GM13977 (cell line): ENCODE measurements around the gene PHF21B.
"Not testable (repeated sequence)": the region's sequence is repeated elsewhere in the genome, so short reads cannot be mapped to it uniquely, and the experiment has no call there.

Experiments
- DNase-seq: peaks from one replicate; pipeline ENCODE4 v3.0.0; 2012; ENCODE audit warnings: low spot score
- in situ Hi-C: fragments of 300-500 bp; cut with MboI; formaldehyde crosslinking; loops from one replicate; pipeline ENCODE4 v1.12.0; 2022; ENCODE audit warnings: low sequenced_read_pairs, low pct_unique_long_range_greater_than_20kb, mixed read lengths, inconsistent platforms; ENCODE audit not compliant: unreplicated experiment
- TF ChIP-seq, protein P1 (sequence below): IDR thresholded peaks from 2 replicates; pipeline ENCODE4 v1.5.1; 2012; ENCODE audit warnings: mild to moderate bottlenecking, control low read depth; ENCODE audit not compliant: insufficient read depth; ENCODE audit errors: extremely low read depth, missing control alignments

PHF21B gene

DNA sequence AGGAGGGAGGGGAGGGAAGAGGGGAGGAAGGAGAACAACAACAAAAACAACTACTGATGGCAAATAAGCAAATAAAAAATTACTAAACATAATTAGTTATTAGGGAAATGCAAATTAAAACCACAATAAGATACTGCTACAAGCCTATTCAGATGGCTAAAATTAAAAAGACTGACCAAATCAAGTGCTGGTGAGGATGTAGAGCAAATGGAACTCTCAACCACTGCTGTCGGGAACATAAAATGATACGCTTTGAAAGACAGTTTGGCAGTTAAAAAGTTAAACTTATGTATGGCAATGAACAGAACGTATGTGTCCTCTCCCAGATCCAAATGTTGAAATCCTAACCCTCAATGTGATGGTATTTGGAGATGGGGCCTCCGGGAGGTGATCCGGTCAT is 85.7 kb downstream of the PHF21B start:
- DNase-seq = no peak
- in situ Hi-C loops = no loop called here
- TF ChIP-seq, protein P1, sequence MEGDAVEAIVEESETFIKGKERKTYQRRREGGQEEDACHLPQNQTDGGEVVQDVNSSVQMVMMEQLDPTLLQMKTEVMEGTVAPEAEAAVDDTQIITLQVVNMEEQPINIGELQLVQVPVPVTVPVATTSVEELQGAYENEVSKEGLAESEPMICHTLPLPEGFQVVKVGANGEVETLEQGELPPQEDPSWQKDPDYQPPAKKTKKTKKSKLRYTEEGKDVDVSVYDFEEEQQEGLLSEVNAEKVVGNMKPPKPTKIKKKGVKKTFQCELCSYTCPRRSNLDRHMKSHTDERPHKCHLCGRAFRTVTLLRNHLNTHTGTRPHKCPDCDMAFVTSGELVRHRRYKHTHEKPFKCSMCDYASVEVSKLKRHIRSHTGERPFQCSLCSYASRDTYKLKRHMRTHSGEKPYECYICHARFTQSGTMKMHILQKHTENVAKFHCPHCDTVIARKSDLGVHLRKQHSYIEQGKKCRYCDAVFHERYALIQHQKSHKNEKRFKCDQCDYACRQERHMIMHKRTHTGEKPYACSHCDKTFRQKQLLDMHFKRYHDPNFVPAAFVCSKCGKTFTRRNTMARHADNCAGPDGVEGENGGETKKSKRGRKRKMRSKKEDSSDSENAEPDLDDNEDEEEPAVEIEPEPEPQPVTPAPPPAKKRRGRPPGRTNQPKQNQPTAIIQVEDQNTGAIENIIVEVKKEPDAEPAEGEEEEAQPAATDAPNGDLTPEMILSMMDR = no peak

DNA sequence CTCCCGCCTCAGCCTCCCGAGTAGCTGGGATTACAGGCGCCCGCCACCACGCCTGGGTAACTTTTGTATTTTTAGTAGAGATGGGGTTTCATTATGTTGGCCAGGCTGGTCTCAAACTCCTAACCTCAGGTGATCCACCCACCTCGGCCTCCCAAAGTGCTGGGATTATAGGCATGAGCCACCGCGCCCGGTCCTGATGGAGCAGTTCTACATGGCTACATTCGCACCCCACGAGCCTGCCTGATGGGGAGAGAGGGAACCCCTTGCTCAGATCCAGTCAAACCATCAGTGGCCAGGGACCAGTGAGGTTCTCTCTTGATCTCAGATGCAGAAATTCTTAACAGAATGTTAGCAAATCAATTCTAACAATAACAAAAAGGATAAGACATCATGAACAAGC is 88.0 kb downstream of the PHF21B start:
- in situ Hi-C loops, DNase-seq: not testable (repeated sequence)

DNA sequence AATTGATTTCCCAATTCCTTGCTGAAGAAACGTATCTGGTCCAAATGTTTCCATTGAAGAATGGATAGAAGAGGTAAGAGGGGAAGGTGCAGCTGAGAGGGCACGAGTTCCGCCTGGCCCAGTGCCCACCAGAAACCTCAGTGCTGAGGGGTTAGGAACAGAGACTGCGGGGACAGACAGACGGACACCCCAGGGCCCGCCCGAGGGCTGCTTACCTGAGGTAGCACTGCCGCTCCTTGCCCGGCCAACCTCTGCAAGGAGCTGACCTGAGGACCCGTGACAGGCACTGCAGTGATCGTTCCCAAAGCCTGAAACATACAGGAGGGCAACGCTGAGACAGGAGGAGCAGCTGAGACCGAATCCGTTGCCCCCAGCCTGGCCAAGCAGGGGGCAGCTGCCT is 89.6 kb downstream of the PHF21B start:
- TF ChIP-seq, protein P1 = no peak
- no peak for DNase-seq
- in situ Hi-C loops = no loop called here

DNA sequence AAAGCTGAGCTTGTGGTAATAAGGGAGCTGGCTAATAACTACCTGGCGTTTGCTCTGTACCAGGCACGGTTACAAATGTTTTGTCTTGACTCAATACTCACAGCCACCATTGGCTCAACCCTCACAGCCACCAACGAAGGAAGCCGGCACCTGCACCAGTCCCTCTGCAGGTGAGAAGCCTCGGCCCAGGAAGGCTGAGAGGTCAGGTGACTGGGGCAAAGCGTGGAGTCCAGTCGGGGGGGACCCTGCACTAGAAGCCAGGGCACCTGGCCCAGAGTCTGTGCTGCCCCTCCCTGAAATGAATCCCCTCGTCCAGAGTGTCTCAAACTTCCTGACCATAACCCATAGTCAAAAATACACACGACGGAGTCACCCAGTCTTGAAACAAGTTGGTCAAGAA is 90.1 kb downstream of the PHF21B start:
- in situ Hi-C loops = no loop called here
- no peak for DNase-seq
- TF ChIP-seq, protein P1 = no peak

DNA sequence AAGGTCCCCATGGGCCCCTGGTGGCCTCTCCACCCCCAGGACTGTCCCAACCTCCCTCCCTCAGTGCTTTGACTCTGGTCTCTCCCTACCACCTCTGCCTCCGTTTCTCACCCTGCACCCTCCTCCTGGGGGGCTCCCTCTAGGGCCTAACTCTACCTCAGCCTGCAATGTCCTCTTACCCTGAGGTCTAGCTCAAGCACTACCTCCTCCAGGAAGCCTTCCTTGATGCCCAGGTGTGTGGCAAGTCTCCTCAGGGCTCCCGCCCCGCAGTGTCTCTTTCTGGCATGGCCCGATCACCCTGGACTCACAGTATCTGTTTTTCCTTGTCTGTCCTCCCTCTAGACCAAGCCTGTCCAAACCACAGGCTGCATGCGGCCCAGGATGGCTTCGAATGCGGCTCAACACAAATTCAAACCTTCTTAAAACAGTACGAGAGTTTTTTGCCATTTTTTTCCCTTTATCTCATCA is 90.8 kb downstream of the PHF21B start:
- in situ Hi-C loops = no loop called here

DNA sequence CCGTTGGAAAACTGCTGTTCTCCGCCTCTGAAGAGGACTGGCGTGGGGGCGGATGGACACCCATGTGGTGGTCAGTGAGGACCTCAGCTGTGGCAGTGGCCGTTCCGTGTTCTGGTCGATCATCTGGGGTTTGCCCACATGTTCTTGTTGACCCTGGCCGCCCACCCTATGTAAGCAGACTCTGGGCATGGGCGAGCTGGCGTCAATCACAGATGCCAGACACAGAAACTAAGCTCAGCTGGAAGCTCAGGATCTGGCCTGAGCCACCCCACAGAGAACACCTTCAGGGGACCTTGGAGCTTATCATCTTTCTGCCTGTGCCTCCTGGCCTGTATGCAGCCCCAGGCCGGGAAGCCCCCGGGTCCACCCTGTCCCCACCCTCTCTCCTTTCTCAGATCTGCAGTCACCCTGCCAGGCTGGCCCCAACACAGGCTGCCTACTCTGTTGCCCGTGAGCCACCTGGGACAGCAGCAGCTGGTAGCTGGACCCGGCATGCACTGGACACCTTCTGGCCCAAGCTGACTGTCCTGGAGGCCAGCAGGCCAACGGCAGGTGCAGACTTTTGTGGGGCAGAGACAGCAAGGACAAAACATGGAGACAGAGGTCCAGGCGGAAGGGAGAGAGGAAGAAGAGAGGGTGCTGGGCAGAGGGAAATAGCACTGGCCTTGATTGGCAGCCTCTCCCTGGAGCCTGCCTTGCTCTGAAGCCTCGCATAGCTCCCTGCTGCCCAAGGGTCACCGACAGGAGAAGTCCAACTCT is 91.5 kb downstream of the PHF21B start:
- TF ChIP-seq, protein P1 = no peak
- in situ Hi-C loops = no loop called here
- DNase-seq = no peak

More for the DNA sequence above, 90.8 kb downstream of the PHF21B start:
- TF ChIP-seq, protein P1 = no peak
- DNase-seq = no peak

DNA sequence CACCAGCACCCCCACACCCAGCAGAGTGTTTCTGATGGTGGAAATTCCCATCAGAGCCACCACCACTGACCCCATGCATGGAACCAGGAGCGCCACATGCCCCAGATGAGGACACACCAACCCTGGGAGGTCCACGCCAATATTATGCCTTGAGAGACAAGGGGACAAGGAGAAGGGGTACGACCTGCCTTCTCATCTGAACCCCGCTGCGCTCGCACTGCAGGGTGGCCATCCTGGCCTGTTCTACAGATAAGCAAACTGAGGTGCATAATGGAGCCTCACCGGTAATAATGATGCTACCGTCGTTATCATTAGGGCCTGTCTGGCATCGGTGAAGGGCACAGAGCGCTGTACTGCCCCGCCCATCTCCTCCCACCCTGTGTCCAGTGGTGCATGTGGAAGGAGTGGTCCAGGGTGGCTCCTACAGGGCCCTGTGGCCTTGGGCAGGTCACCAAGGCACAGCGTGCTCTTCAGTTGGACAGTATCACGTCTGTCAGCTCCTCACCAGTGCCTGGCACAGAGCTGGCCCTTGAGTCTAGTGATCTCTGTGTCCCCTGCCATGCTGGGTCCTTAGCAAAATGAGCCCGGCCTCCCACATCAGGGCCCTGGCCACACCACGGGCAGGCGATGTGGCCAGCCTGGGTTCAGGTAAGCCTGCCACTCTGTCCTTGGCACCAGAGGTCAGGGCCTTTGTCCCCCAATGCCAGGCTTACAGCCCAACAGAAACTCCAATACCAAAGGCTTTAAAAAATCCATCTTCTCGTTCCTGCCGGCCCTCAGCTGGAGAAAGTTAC is 92.2 kb downstream of the PHF21B start:
- TF ChIP-seq, protein P1 = no peak
- in situ Hi-C loops = no loop called here
- DNase-seq = no peak
